SK-N-SH (cell line): ENCODE measurements around the gene IGSF3. TPM values are rescaled to one million over a fixed set of nuclear protein-coding genes. Genes with fewer than 3 reads are reported as not detected.

Source experiments
- CTCF ChIA-PET: fragments of 300-600, 350-600 bp; formaldehyde crosslinking; extraction: SDS; loops from one replicate; lab custom pipeline; 2021; lab: Yijun Ruan, JAX
- POLR2A ChIA-PET: fragments of 350-600 bp; sonication (Branson Sonifier 250); formaldehyde crosslinking; extraction: SDS; loops from one replicate; lab custom pipeline; 2020; ENCODE audit warnings: antibody characterized with exemption, inconsistent platforms; lab: Yijun Ruan, JAX
- DNase-seq: peaks from one replicate; pipeline ENCODE4 v3.0.0; 2012
- H2AFZ ChIP-seq: fragments of 200-600 bp; sonication (generic); 2 replicates; pipeline ENCODE4 v1.8.1; 2016; ENCODE audit warnings: antibody characterized with exemption, mild to moderate bottlenecking, low read depth
- H3F3A ChIP-seq: fragments of 200-600 bp; sonication (generic); replicated peaks from 2 replicates; pipeline ENCODE3; 2016; ENCODE audit warnings: antibody characterized with exemption, mild to moderate bottlenecking; ENCODE audit not compliant: insufficient read depth
- H3K27ac ChIP-seq, 2 experiments: fragments of 200-500 bp in 1 of 2; fragments of 200-600 bp in 1 of 2; sonication (Bioruptor generic) in 1 of 2; sonication (generic), shearing (Covaris generic) in 1 of 2; 2 replicates each; pipeline versions ENCODE4 v1.5.1 to v1.6.1; 2014 to 2016; ENCODE audit warnings: low read depth in 2 of 2, inconsistent platforms in 1 of 2, low read length in 1 of 2, mild to moderate bottlenecking in 1 of 2, mixed read lengths in 1 of 2
- H3K27me3 ChIP-seq: fragments of 200-600 bp; sonication (generic), shearing (Covaris generic); 2 replicates; pipeline ENCODE4 v1.6.1; 2016; ENCODE audit warnings: mixed run types; ENCODE audit not compliant: insufficient read depth
- H3K36me3 ChIP-seq, 2 experiments: fragments of 200-500 bp in 1 of 2; fragments of 200-600 bp in 1 of 2; sonication (Bioruptor generic) in 1 of 2; sonication (generic) in 1 of 2; replicated peaks in 1 of 2; 2 replicates each; pipeline versions ENCODE3 to v1.5.1; 2014 to 2016; ENCODE audit warnings: low read length in 1 of 2, mild to moderate bottlenecking in 1 of 2; ENCODE audit not compliant: insufficient read depth in 2 of 2, control insufficient read depth in 1 of 2
- H3K4me1 ChIP-seq, 2 experiments: fragments of 200-500 bp in 1 of 2; fragments of 200-600 bp in 1 of 2; sonication (Bioruptor generic) in 1 of 2; sonication (generic), shearing (Covaris generic) in 1 of 2; 2 replicates each; pipeline versions ENCODE4 v1.5.1 to v1.6.1; 2014 to 2016; ENCODE audit warnings: low read depth in 1 of 2, low read length in 1 of 2, mixed run types in 1 of 2; ENCODE audit not compliant: insufficient read depth in 2 of 2, control insufficient read depth in 1 of 2
- H3K4me2 ChIP-seq: fragments of 200-600 bp; sonication (generic), shearing (Covaris generic); 2 replicates; pipeline ENCODE4 v1.6.1; 2017; ENCODE audit warnings: mixed run types
- H3K4me3 ChIP-seq, 2 experiments: fragments of 200-500 bp in 1 of 2; fragments of 200-600 bp in 1 of 2; sonication (Bioruptor generic) in 1 of 2; sonication (generic), shearing (Covaris generic) in 1 of 2; 2 replicates each; pipeline versions ENCODE4 v1.5.1 to v1.8.1; 2014 to 2016; ENCODE audit warnings: low read depth in 2 of 2, inconsistent platforms in 1 of 2, low read length in 1 of 2, mild to moderate bottlenecking in 1 of 2, mixed read lengths in 1 of 2, moderate library complexity in 1 of 2
- H3K79me2 ChIP-seq: fragments of 200-600 bp; sonication (generic); 2 replicates; pipeline ENCODE4 v1.8.1; 2017; ENCODE audit warnings: mild to moderate bottlenecking; ENCODE audit not compliant: insufficient read depth
- H3K9ac ChIP-seq: fragments of 200-600 bp; sonication (generic); 2 replicates; pipeline ENCODE4 v1.6.1; 2017; ENCODE audit warnings: mixed run types
- H3K9me2 ChIP-seq: fragments of 200-600 bp; sonication (generic); 2 replicates; pipeline ENCODE4 v1.6.1; 2017; ENCODE audit warnings: mixed run types
- H3K9me3 ChIP-seq: fragments of 200-600 bp; sonication (generic); 2 replicates; pipeline ENCODE4 v1.6.1; 2017; ENCODE audit warnings: mixed run types, mild to moderate bottlenecking, moderate library complexity
- H4K20me1 ChIP-seq: fragments of 200-600 bp; sonication (generic); 2 replicates; pipeline ENCODE4 v1.6.1; 2017; ENCODE audit warnings: mild to moderate bottlenecking, mixed run types; ENCODE audit not compliant: insufficient read depth
- CHD2 ChIP-seq: fragments of 150-350 bp; IDR thresholded peaks from 2 replicates; pipeline ENCODE4 v1.6.1; 2018; ENCODE audit warnings: low read length; ENCODE audit not compliant: partially characterized antibody
- CTCF ChIP-seq: fragments of 200-600 bp; sonication (generic); IDR thresholded peaks from 2 replicates; pipeline ENCODE4 v1.6.1; 2017; ENCODE audit warnings: antibody characterized with exemption, mild to moderate bottlenecking, moderate library complexity
- ELF1 ChIP-seq: IDR thresholded peaks from 2 replicates; pipeline ENCODE4 v1.4.0; 2012
- EZH2phosphoT487 ChIP-seq: fragments of 200-600 bp; sonication (generic); IDR thresholded peaks from 2 replicates; pipeline ENCODE4 v1.6.1; 2017; ENCODE audit warnings: low read depth, mixed run types, mild to moderate bottlenecking, antibody characterized with exemption, moderate library complexity, borderline replicate concordance
- FOXJ3 ChIP-seq: sonication (generic); formaldehyde crosslinking; IDR thresholded peaks from 2 replicates; pipeline ENCODE4 v1.5.1; 2020; ENCODE audit warnings: mild to moderate bottlenecking, missing genetic modification reagents
- GABPA ChIP-seq: IDR thresholded peaks from 2 replicates; pipeline ENCODE4 v1.4.0; 2012; ENCODE audit warnings: low read depth, mild to moderate bottlenecking
- JUND ChIP-seq: IDR thresholded peaks from 2 replicates; pipeline ENCODE4 v1.4.0; 2012
- MAX ChIP-seq: IDR thresholded peaks from 2 replicates; pipeline ENCODE4 v1.4.0; 2012; ENCODE audit warnings: low read depth
- MEF2A ChIP-seq: IDR thresholded peaks from 2 replicates; pipeline ENCODE4 v1.4.0; 2012; ENCODE audit warnings: low read depth, borderline replicate concordance
- MXI1 ChIP-seq: IDR thresholded peaks from 2 replicates; pipeline ENCODE4 v1.6.1; 2012; ENCODE audit warnings: mild to moderate bottlenecking, low read depth, low read length, improper control_type of control experiment
- NRF1 ChIP-seq: IDR thresholded peaks from 2 replicates; pipeline ENCODE4 v1.6.1; 2012; ENCODE audit warnings: low read depth, mild to moderate bottlenecking, low read length
- RCOR1 ChIP-seq: fragments of 150-350 bp; IDR thresholded peaks from 2 replicates; pipeline ENCODE4 v1.6.1; 2017; ENCODE audit warnings: antibody characterized with exemption, low read length
- REST ChIP-seq: IDR thresholded peaks from 2 replicates; pipeline ENCODE4 v1.6.1; 2012; ENCODE audit warnings: mild to moderate bottlenecking, low read depth, low read length, moderate library complexity
- RXRA ChIP-seq: IDR thresholded peaks from 2 replicates; pipeline ENCODE4 v1.4.0; 2012; ENCODE audit warnings: low read depth, mild to moderate bottlenecking, borderline replicate concordance
- SIN3A ChIP-seq: IDR thresholded peaks from 2 replicates; pipeline ENCODE4 v1.6.1; 2012; ENCODE audit warnings: low read depth, mild to moderate bottlenecking, low read length, moderate library complexity, borderline replicate concordance
- TEAD4 ChIP-seq: IDR thresholded peaks from 2 replicates; pipeline ENCODE4 v1.4.0; 2012; ENCODE audit warnings: mild to moderate bottlenecking, borderline replicate concordance; ENCODE audit not compliant: insufficient read depth
- USF1 ChIP-seq: IDR thresholded peaks from 2 replicates; pipeline ENCODE4 v1.4.0; 2012; ENCODE audit warnings: low read depth, borderline replicate concordance
- YY1 ChIP-seq: IDR thresholded peaks from 2 replicates; pipeline ENCODE4 v1.4.0; 2012; ENCODE audit warnings: low read depth, mild to moderate bottlenecking
- ZBTB33 ChIP-seq: IDR thresholded peaks from 2 replicates; pipeline ENCODE4 v1.4.0; 2012; ENCODE audit warnings: low read depth, borderline replicate concordance
- WGBS: methylation state at CpG from one replicate; pipeline ENCODE4 v1.1.6; 2017; ENCODE audit warnings: low lambda C conversion rate; 5-methylcytosine and 5-hydroxymethylcytosine counted together
- polyA plus RNA-seq, 3 experiments: library from polyadenylated mRNA; depleted of rRNA; stranded (reverse); fragments of >200 nt; gene quantifications; 2 replicates each; pipeline ENCODE4 v1.2.3, GENCODE V29; 2012

Gene IGSF3
- polyA plus RNA-seq, 1 of the 3 experiments (the other 2 are of a cell fraction) = 3.0 TPM

- CTCF ChIA-PET = interaction anchor here (1.6 kb wide), 1 partner anchor 61 kb away, joined by 3 read pairs; no protein-coding TSS in a partner anchor
- H3K9ac ChIP-seq = no peak overlapping the region
- POLR2A ChIA-PET = no interaction called here
- H3K9me3 ChIP-seq = no peaks in the 10 kb centered on the region
- H3K4me3 ChIP-seq = peak overlapping the region in 1 of 2 experiments; percentile 6; a peak in 1 of 4 replicates
- no peaks in the 10 kb centered on the region for H4K20me1 ChIP-seq
- no peak overlapping the region for H3K27ac ChIP-seq
- H3K9me2 ChIP-seq = no peaks in the 10 kb centered on the region
- H2AFZ ChIP-seq = no peak overlapping the region
- no peaks in the 10 kb centered on the region for H3K79me2 ChIP-seq
- no peak for TF ChIP-seq FOXJ3
- no peak for TF ChIP-seq MAX
- TF ChIP-seq EZH2phosphoT487 = no peak
- WGBS = 64% methylated on average over 2 of the region's 2 CpGs
- peaks cover 17% of the 10 kb centered on the region for H3K27me3 ChIP-seq
- no peak for DNase-seq
- no peaks in the 10 kb centered on the region for H3F3A ChIP-seq
- H3K4me1 ChIP-seq = peaks cover 0 to 39% of the 10 kb centered on the region in 2 experiments; a peak in 2 of 4 replicates
- H3K4me2 ChIP-seq = no peak overlapping the region
- H3K36me3 ChIP-seq = no peaks in the 10 kb centered on the region
These were observed 3.7 kb downstream of the IGSF3 start for GRCh38 chr1:116663821-116664220.

- H3K9me3 ChIP-seq = no peaks in the 10 kb centered on the region
- H2AFZ ChIP-seq = no peak overlapping the region
- no peak overlapping the region for H3K9ac ChIP-seq
- no peaks in the 10 kb centered on the region for H3F3A ChIP-seq
- H3K27me3 ChIP-seq = peaks cover 13% of the 10 kb centered on the region
- H3K79me2 ChIP-seq = no peaks in the 10 kb centered on the region
- no peak overlapping the region for H3K4me2 ChIP-seq
- 100% methylated on average over 1 of the region's 1 CpG for WGBS
- no peak overlapping the region for H3K27ac ChIP-seq
- peaks cover 0 to 35% of the 10 kb centered on the region in 2 experiments; a peak in 2 of 4 replicates for H3K4me1 ChIP-seq
- H3K36me3 ChIP-seq = no peaks in the 10 kb centered on the region
- TF ChIP-seq GABPA = no peak
- TF ChIP-seq CTCF = no peak
- no peak for TF ChIP-seq MAX
- TF ChIP-seq TEAD4 = no peak
- TF ChIP-seq YY1 = no peak
- TF ChIP-seq ELF1 = no peak
- no peak for TF ChIP-seq MXI1
- no peak for TF ChIP-seq SIN3A
- TF ChIP-seq REST = no peak
- TF ChIP-seq RXRA = no peak
- no peak for TF ChIP-seq ZBTB33
- TF ChIP-seq RCOR1 = no peak
- no peak for TF ChIP-seq CHD2
- TF ChIP-seq MEF2A = no peak
- no peak for TF ChIP-seq USF1
- no peak for TF ChIP-seq NRF1
- no peak for TF ChIP-seq JUND
- H3K4me3 ChIP-seq = no peak overlapping the region
- H4K20me1 ChIP-seq = no peaks in the 10 kb centered on the region
- ChIA-PET CTCF (interaction anchor here (0.7 kb wide), 2 partner anchors 11 to 1140 kb away, joined by 3 read pairs; no protein-coding TSS in a partner anchor), POLR2A (no interaction called here)
- no peaks in the 10 kb centered on the region for H3K9me2 ChIP-seq
- no peak for DNase-seq
These were observed 5.9 kb downstream of the IGSF3 start for GRCh38 chr1:116661633-116662032.
